B cell (primary cell): Measurements from ENCODE around the gene LTBP3. TPM values are rescaled to one million over a fixed set of nuclear protein-coding genes. Genes with fewer than 3 reads are reported as not detected.
"Not testable (repeated sequence)": the region's sequence is repeated elsewhere in the genome, so short reads cannot be mapped to it uniquely, and the experiment has no call there.

Experiments used
- ATAC-seq: fragments of 200-7000 bp; cut with Tn5 transposase; one replicate; pipeline ENCODE4 v1.10.0; 2021; ENCODE audit warnings: low read depth, mild to moderate bottlenecking, moderate number of reproducible peaks, moderate library complexity
- CTCF ChIA-PET: fragments of 350-600 bp; sonication (Branson Sonifier 250); formaldehyde crosslinking; loops from one replicate; lab custom pipeline; 2021; ENCODE audit warnings: antibody characterized with exemption, inconsistent platforms; lab: Charles Lee
- POLR2A ChIA-PET: fragments of 350-600 bp; sonication (Branson Sonifier 250); formaldehyde crosslinking; loops from one replicate; lab custom pipeline; 2021; ENCODE audit warnings: antibody characterized with exemption; lab: Charles Lee
- DNase-seq: peaks from one replicate; pipeline ENCODE4 v3.0.0; 2013
- H2AFZ ChIP-seq: 2 replicates; pipeline ENCODE4 v1.6.1; 2012; ENCODE audit warnings: mild to moderate bottlenecking, low read depth, low read length; ENCODE audit not compliant: insufficient read depth, poor library complexity, severe bottlenecking
- H3K27ac ChIP-seq, 2 donors: 1 replicate in 1 of 2; 2 replicates in 1 of 2; pipeline ENCODE4 v1.5.1; 2012 to 2013; ENCODE audit warnings: low read length in 2 of 2, mild to moderate bottlenecking in 2 of 2, moderate library complexity in 1 of 2
- H3K27me3 ChIP-seq, 4 experiments: fragments of 200-600 bp in 1 of 4; sonication (generic) in 1 of 4; replicated peaks in 1 of 4; 1 replicate in 2 of 4; 2 replicates in 2 of 4; pipeline versions ENCODE4 v1.6.1 to v1.7.0; 2013 to 2016; ENCODE audit warnings: low read length in 3 of 4, mild to moderate bottlenecking in 2 of 4, mixed read lengths in 1 of 4, moderate library complexity in 1 of 4; ENCODE audit not compliant: insufficient read depth in 4 of 4, control insufficient read depth in 3 of 4; ENCODE audit errors: control extremely low read depth in 1 of 4
- H3K36me3 ChIP-seq, 2 experiments: replicated peaks in 1 of 2; 1 replicate in 1 of 2; 2 replicates in 1 of 2; pipeline versions ENCODE4 v1.6.1 to v1.7.1; 2013; ENCODE audit warnings: low read length in 1 of 2; ENCODE audit not compliant: insufficient read depth in 2 of 2, control insufficient read depth in 1 of 2; ENCODE audit errors: control extremely low read depth in 1 of 2, extremely low read depth in 1 of 2
- H3K4me1 ChIP-seq, 2 donors: fragments of 200-600 bp in 1 of 2; sonication (generic) in 1 of 2; 1 replicate in 1 of 2; 2 replicates in 1 of 2; pipeline versions ENCODE4 v1.5.1 to v1.6.1; 2013 to 2017; ENCODE audit warnings: low read length in 2 of 2; ENCODE audit not compliant: control insufficient read depth in 2 of 2, insufficient read depth in 2 of 2
- H3K4me2 ChIP-seq: replicated peaks from 2 replicates; pipeline ENCODE3; 2012; ENCODE audit warnings: mild to moderate bottlenecking, low read depth, low read length; ENCODE audit not compliant: poor library complexity, severe bottlenecking
- H3K4me3 ChIP-seq, 5 experiments: fragments of 200-600 bp in 1 of 5; sonication (generic) in 1 of 5; 1 replicate in 3 of 5; 2 replicates in 2 of 5; pipeline versions ENCODE4 v1.5.1 to v1.7.0; 2011 to 2016; ENCODE audit warnings: low read length in 4 of 5, mild to moderate bottlenecking in 4 of 5, low read depth in 2 of 5, control low read depth in 1 of 5, moderate library complexity in 1 of 5; ENCODE audit not compliant: insufficient read depth in 1 of 5; ENCODE audit errors: control extremely low read depth in 1 of 5, extremely low read depth in 1 of 5
- H3K79me2 ChIP-seq: fragments of 200-600 bp; sonication (generic); one replicate; pipeline ENCODE4 v1.6.0; 2016; ENCODE audit warnings: low read length; ENCODE audit not compliant: control insufficient read depth, insufficient read depth
- H3K9ac ChIP-seq: fragments of 200-600 bp; sonication (generic); 2 replicates; pipeline ENCODE4 v1.6.1; 2017; ENCODE audit warnings: mild to moderate bottlenecking, low read length, moderate library complexity
- H3K9me3 ChIP-seq, 3 donors: one replicate each; pipeline versions ENCODE4 v1.6.1 to v1.7.1; 2013; ENCODE audit warnings: low read length in 2 of 3; ENCODE audit not compliant: control insufficient read depth in 2 of 3, insufficient read depth in 1 of 3; ENCODE audit errors: control extremely low read depth in 1 of 3
- H4K20me1 ChIP-seq: 2 replicates; pipeline ENCODE4 v1.6.0; 2012; ENCODE audit warnings: mild to moderate bottlenecking, low read length; ENCODE audit not compliant: insufficient read depth, control insufficient read depth, poor library complexity, severe bottlenecking
- H3K27ac Mint-ChIP-seq: one replicate; pipeline ENCODE4 v1.8.0; 2021; ENCODE audit warnings: mixed read lengths
- H3K27me3 Mint-ChIP-seq: one replicate; pipeline ENCODE4 v1.8.0; 2021; ENCODE audit warnings: mixed read lengths
- H3K4me1 Mint-ChIP-seq: one replicate; pipeline ENCODE4 v1.8.0; 2021; ENCODE audit warnings: mixed read lengths
- H3K4me3 Mint-ChIP-seq: one replicate; pipeline ENCODE4 v1.8.0; 2021; ENCODE audit warnings: mixed read lengths
- H3K9me3 Mint-ChIP-seq: one replicate; pipeline ENCODE4 v1.8.0; 2022; ENCODE audit warnings: mixed read lengths; ENCODE audit not compliant: insufficient read depth
- CTCF ChIP-seq: fragments of 200-600 bp; IDR thresholded peaks from one replicate; pipeline ENCODE4 v1.8.0; 2022; ENCODE audit warnings: antibody characterized with exemption, mild to moderate bottlenecking
- EZH2 ChIP-seq: IDR thresholded peaks from 2 replicates; pipeline ENCODE4 v1.6.1; 2012; ENCODE audit warnings: borderline replicate concordance, low read depth, mild to moderate bottlenecking, moderate library complexity, low read length; ENCODE audit not compliant: insufficient read depth, poor library complexity, severe bottlenecking
- WGBS: methylation state at CpG from one replicate; pipeline ENCODE4 v1.1.5; 2013; ENCODE audit warnings: missing lambda C conversion rate; ENCODE audit not compliant: insufficient coverage; 5-methylcytosine and 5-hydroxymethylcytosine counted together
- intact Hi-C: fragments of 100-400 bp; cut with micrococcal nuclease; formaldehyde crosslinking; loops from one replicate; pipeline ENCODE4 v1.10.0; 2022
- polyA plus RNA-seq: library from polyadenylated mRNA; depleted of rRNA; stranded (reverse); fragments of >200 nt; gene quantifications from 2 replicates; pipeline ENCODE4 v1.2.3, GENCODE V29; 2012
- total RNA-seq, 2 donors: library from RNA; stranded (reverse); fragments of 120-200 nt in 1 of 2; gene quantifications; 1 replicate in 1 of 2; 2 replicates in 1 of 2; pipeline versions ENCODE4 v1.2.3 to v1.2.4, GENCODE V29; 2013 to 2022

The LTBP3 gene
- total and polyA plus RNA-seq, 2 donors (not counting 1 experiment from before 2014, with no cell fraction given) = 65.1 to 69.0 TPM

GRCh38 chr11:65516135-65516968 lies 41.8 kb downstream of the LTBP3 start:
- Histone ChIP-seq H4K20me1 (no peaks in the 10 kb centered on the region), H3K79me2 (peaks cover 5% of the 10 kb centered on the region), H3K9me3 (no peaks in the 10 kb centered on the region), H3K9ac (no peak overlapping the region), H3K4me2 (no peak overlapping the region), H3K36me3 (no peaks in the 10 kb centered on the region), H2AFZ (no peak overlapping the region), H3K4me3 (no peak overlapping the region), H3K27me3 (no peaks in the 10 kb centered on the region), H3K27ac (no peak overlapping the region), H3K4me1 (no peaks in the 10 kb centered on the region)
- TF ChIP-seq EZH2 = no peak
- no peak for TF ChIP-seq CTCF
- peak overlapping the region; percentile 42 for H3K27ac Mint-ChIP-seq
- ChIA-PET POLR2A (no interaction called here), CTCF (interaction anchor here (0.9 to 1.3 kb wide), 2 partner anchors 9 to 50 kb away, joined by 3 read pairs; partner anchors contain the start of gene SCYL1)
- DNase-seq (no peak), ATAC-seq (no peak)
- intact Hi-C loops = no loop called here
- no peaks in the 10 kb centered on the region for H3K9me3 Mint-ChIP-seq
- no peak overlapping the region for H3K4me3 Mint-ChIP-seq
- 76% methylated on average over 5 of the region's 5 CpGs for WGBS
- H3K27me3 Mint-ChIP-seq = no peaks in the 10 kb centered on the region
- H3K4me1 Mint-ChIP-seq = peaks cover 2% of the 10 kb centered on the region

- DNase-seq, H3K79me2 ChIP-seq, H3K36me3 ChIP-seq, intact Hi-C loops, H3K9ac ChIP-seq, H3K9me3 Mint-ChIP-seq, H3K27ac Mint-ChIP-seq, H3K4me3 ChIP-seq, H3K4me3 Mint-ChIP-seq, H2AFZ ChIP-seq, H4K20me1 ChIP-seq, H3K27me3 ChIP-seq, H3K27ac ChIP-seq, H3K27me3 Mint-ChIP-seq, H3K9me3 ChIP-seq, H3K4me2 ChIP-seq, ATAC-seq: not testable (repeated sequence)
- peaks cover 9 to 21% of the 10 kb centered on the region in 2 donors for H3K4me1 ChIP-seq
- WGBS = 100% methylated on average over 3 of the region's 3 CpGs
- peaks cover 18% of the 10 kb centered on the region for H3K4me1 Mint-ChIP-seq
- ChIA-PET CTCF (interaction anchor here (0.7 to 17.5 kb wide), 11 partner anchors 8 to 287 kb away, joined by 3 to 541 read pairs (median 10); partner anchors contain the start of genes DPF2, FRMD8, NEAT1 and SLC25A45), POLR2A (interaction anchor here (0.5 to 1.3 kb wide), 3 partner anchors 13 to 145 kb away, joined by 4 to 7 read pairs (median 5); partner anchors contain the start of genes SCYL1 and SLC25A45)
Measured at GRCh38 chr11:65512311-65512710, 45.8 kb downstream of the LTBP3 start.
